ENCODE data around the gene ZHX3.

GRCh38 chr20:41308726-41309413, 8.7 kb downstream of the ZHX3 start:
- TF ChIP-seq CTCF (IDR thresholded peaks at IDR 0.05) (no peak), POLR2AphosphoS5 (IDR thresholded peaks at IDR 0.05) (no peak), EP300 (IDR thresholded peaks at IDR 0.05) (no peak)

Measured in suprapubic skin (tissue), 4 donors.